NCI-H748 (cell line): ENCODE data around the gene NAT9.
A peak's percentile ranks its signal among the peaks of the same experiment; 100 is the strongest.

Experiments used
- DNase-seq: peaks from one replicate; lab custom pipeline; 2025; ENCODE audit not compliant: unreplicated experiment; lab: John Stamatoyannopoulos, UW

Gene NAT9

GRCh38 chr17:74780443-74781238 lies 4.5 kb upstream of the NAT9 start:
- DNase-seq, result no peak

DNA sequence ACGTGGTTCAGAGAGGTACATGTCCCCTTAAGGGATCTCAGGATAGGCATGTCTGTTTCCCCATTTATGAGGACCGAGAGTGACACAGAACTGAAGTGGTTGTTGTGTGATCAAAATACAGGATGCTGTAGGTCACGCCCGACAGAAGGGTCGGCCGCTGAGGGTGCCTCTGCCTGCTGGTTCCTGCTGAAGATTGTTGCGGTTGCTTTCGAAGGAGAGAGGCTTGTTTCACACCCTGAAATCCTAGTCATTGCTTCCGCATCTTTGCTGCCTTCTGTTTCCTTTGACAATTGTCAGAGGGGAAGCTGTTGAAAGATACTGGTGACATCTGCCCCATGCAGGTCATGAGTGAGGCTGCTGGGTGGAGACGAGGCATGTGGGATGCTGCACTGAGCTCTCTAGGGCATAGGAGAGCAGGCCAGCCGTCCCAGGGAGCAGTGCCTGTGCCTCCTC lies 3.8 kb upstream of the NAT9 start:
- DNase-seq, result no peak

GRCh38 chr17:74779501-74779900 lies 3.4 kb upstream of the NAT9 start:
- DNase-seq, result no peak

DNA sequence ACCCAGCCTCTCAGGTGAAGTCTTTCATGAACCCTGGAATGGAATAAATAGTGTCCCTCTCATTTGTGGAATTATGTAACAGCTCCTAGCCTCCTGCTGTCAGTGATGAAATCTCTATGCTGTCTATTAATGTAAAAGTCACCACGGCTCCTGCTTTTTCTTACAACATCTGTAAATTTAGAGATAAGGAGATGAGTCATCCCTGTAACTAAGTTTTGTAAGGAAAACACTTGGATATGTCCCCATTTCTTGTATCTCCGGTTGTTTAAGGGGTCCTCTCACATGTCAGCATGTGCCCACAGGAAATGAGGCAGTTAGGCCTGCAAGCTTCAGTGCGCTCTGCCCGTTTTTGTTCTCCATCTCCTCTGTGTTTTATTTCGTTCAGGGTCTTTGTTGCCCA lies 2.8 kb upstream of the NAT9 start:
- no peak for DNase-seq

GRCh38 chr17:74777901-74778515 lies 1.9 kb upstream of the NAT9 start:
- DNase-seq, result no peak

DNA sequence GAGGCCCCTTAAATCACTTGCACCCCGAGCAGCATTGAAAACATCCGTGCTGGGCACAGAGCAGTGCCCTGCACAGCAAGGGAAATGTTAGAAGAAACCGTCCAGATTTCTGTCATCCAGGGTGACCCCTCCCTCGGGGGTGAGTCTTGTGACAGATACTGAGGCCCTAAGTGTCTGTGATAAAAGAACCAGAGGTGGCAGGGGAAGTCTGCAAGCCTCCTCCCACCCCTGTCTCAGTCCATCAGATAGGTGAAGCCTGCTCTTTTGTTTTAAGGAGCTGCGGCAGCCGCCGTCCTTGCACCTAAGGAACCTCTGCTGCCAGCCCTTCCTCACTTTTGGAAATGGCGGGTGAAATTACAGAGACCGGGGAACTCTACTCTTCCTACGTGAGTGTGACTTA lies 845 bp upstream of the NAT9 start:
- no peak for DNase-seq

GRCh38 chr17:74775409-74776043 lies 619 bp downstream of the NAT9 start:
- no peak for DNase-seq

DNA sequence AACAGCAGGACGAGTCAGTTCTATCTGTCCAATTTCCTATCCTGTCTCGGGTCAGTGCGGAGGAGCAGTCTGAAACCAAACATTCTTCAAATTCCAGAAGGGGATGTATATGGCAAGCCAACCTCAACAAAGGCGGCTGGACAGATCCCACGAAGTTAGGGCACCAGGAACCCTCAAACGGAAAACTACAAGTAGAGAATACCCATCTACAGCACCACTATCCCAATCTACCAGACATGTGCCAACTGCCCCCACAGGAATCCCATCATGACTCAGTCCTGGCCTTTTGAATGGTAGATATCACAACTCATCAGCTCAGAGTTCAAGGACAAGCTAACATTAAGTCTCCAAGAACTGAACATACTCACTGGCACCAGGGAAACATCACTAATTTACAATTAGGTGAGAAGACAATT lies 2.3 kb downstream of the NAT9 start:
- no peak for DNase-seq

DNA sequence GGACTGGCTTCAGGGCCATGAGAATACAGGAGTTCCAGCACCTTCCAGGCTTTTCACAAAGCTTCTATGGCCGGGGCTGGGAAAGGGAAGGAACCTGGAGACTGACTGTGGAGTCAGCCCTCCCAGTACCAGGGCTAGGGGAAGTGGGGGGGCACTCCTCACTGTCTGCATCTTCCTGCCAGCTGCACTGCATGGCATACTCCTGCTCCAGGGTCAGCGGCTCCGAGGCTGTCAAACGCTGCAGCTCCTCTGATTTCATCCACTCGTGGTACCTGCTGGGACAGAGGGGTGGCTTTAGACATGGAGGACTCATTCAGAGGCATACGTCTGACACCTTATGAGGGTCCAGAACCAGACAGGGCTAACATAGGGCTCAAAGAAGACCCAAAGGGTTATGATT lies 2.7 kb downstream of the NAT9 start:
- DNase-seq, result no peak

GRCh38 chr17:74772053-74772452 lies 4.1 kb downstream of the NAT9 start:
- no peak for DNase-seq

DNA sequence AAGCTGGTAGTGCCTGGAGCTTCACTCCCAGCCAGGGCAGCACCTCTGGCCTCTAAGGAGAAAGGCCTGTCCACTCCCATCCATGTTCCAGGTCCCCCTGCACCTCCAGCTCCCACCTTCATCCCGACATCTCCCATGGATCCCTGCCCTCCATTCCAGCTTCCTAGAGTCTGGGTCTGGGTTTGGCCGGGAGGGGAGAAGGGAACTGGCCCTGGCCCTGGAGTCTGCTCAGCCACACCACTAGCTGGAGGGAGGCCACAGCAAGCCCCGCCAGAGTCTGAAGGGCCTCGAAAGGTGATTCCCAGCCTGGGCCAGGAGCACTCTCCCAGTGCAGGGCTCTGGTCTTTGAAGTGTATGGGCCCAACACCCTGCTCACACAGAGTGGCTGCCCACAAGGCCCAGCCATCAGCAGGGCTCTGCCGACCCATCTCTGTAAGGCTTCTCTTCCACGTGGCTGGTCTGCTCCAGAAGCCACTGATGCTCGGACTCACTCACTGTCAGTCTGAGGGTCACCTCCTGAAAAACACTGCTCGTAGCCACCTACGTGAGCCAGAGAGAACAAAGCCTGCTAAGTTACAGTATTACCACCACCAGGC lies 4.7 kb downstream of the NAT9 start:
- DNase-seq, result no peak

DNA sequence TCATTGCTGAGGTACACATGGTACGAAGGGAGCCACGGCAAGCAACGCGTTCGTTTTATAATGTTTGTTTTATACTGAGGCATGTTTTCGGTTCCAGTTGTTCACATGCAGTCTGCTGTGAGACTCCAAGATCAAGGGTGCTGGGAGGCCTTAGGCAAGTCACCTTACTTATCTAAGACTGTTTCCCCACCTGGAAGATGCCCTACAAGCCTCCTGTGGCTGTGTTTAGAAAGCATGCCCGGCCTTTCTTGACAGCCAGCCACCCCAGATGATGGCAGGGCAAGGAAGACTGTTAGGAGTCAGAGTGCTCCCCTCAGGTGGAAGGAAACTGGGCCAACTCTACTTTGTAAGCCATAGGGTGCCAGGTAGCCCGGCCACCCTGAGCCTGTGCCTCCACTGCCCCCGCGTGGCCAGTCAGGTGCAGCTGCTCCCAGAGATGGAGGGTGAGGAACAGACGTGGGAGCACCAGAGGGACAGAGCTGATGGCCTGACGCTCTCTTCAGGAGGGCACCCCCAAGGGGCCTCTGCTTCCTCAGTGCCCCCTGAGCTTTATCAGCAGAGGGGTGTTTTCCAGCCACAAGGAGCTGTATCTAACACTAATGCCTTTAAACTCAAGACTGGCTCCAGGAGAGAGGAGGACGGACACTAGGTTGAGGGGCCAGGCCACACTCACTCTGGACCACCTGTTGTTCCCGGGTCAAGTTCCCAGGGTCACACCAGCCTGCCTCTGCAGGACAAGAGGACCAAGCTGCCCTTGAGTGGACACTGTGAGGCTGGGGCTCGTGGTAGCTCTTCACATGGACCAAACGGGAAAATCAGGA lies 5.4 kb downstream of the NAT9 start:
- DNase-seq, result peak; percentile 25

GRCh38 chr17:74769856-74770497 lies 6.2 kb downstream of the NAT9 start:
- DNase-seq, result no peak

GRCh38 chr17:74769266-74769855 lies 6.8 kb downstream of the NAT9 start:
- no peak for DNase-seq

- no peak for DNase-seq
Observed at GRCh38 chr17:74768763-74769114, 7.4 kb downstream of the NAT9 start.

GRCh38 chr17:74768069-74768762 lies 7.9 kb downstream of the NAT9 start:
- no peak for DNase-seq

- DNase-seq, result no peak
Observed at GRCh38 chr17:74767111-74767516, 9.0 kb downstream of the NAT9 start.

GRCh38 chr17:74766413-74766812 lies 9.7 kb downstream of the NAT9 start:
- no peak for DNase-seq

DNA sequence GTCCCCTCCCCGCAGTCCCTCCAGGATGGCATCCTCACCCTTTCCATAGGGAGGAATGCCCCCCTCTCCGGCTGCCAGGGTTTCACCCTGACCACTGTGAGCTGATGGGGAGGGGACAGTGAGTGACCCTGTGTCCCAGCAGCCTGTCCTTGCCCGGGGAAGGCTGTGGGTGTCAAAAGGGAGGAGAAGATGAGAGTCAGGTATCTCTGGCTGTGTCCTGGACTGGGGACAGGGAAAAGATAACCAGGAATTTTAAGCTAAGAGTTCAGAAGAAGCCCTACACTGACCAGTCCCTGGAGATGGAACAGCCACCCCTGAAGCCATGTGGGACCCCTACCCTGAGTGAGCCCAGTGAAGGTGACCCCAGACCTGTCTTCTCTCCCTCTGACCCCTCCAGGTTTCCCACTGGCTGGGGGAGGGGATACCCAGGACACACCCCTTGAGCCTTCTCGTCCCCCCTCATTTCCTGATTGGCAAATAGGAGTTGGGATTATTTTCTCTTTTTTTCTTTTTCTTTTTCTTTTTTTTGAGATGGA lies 11.3 kb downstream of the NAT9 start:
- no peak for DNase-seq
